ENCODE results near the gene GPR62.

GRCh38 chr3:51971350-51971749 is 16.2 kb downstream of the GPR62 start:
- TF ChIP-seq CTCF (conservative IDR thresholded peaks at IDR 0.05 in 1 of 2, IDR thresholded peaks at IDR 0.05 in 1 of 2; ENCODE audit: extremely low read depth in 1 of 2, insufficient read depth in 1 of 2, low read depth in 1 of 2, low read length in 2 of 2) (no peak), EZH2 (IDR thresholded peaks at IDR 0.05; ENCODE audit: borderline replicate concordance, low read length) (no peak)
